Stimulated activated CD4-positive, alpha-beta T cell treated with anti-CD3 and anti-CD28 coated beads, Interleukin-12 subunit alpha, Interleukin-12 subunit beta, amount 100 ng/mL, for 4 hours (primary cell): ENCODE results near the gene TPM1.
"Not testable (repeated sequence)": the region's sequence is repeated elsewhere in the genome, so short reads cannot be mapped to it uniquely, and the experiment has no call there.

Experiments used
- DNase-seq: peaks from one replicate; pipeline ENCODE4 v3.0.0-alpha.2; 2020

TPM1 gene

GRCh38 chr15:63041974-63042876, at the start of gene TPM1:
Gene TPM1, plus strand, starts transcription at chr15:63042747. Its CDS starts 83 bp downstream, at chr15:63042830.
- DNase-seq, result peak; percentile 5

- no peak for DNase-seq
Measured at GRCh38 chr15:62993066-62993465, 49.5 kb upstream of the TPM1 start.

GRCh38 chr15:62993632-62994031, 48.9 kb upstream of the TPM1 start:
- not testable (repeated sequence) for DNase-seq

GRCh38 chr15:62994439-62994838, 48.1 kb upstream of the TPM1 start:
- DNase-seq, result no peak

- DNase-seq, result no peak
Measured at GRCh38 chr15:62994975-62995681, 47.4 kb upstream of the TPM1 start.

- DNase-seq, result no peak
Measured at GRCh38 chr15:62997441-62997840, 45.1 kb upstream of the TPM1 start.

GRCh38 chr15:62998262-62998890, 44.2 kb upstream of the TPM1 start:
- no peak for DNase-seq

GRCh38 chr15:62999178-62999577, 43.4 kb upstream of the TPM1 start:
- no peak for DNase-seq

GRCh38 chr15:62999923-63000561, 42.5 kb upstream of the TPM1 start:
- DNase-seq, result no peak

- no peak for DNase-seq
Measured at GRCh38 chr15:63000706-63001105, 41.8 kb upstream of the TPM1 start.

GRCh38 chr15:63004211-63004610, 38.3 kb upstream of the TPM1 start:
- no peak for DNase-seq

GRCh38 chr15:63006032-63006878, 36.3 kb upstream of the TPM1 start:
- no peak for DNase-seq

GRCh38 chr15:63008333-63009049, 34.1 kb upstream of the TPM1 start:
- DNase-seq, result no peak

- no peak for DNase-seq
Measured at GRCh38 chr15:63010386-63010785, 32.2 kb upstream of the TPM1 start.

GRCh38 chr15:63010920-63011693, 31.4 kb upstream of the TPM1 start:
- no peak for DNase-seq

GRCh38 chr15:63012444-63012843, 30.1 kb upstream of the TPM1 start:
- no peak for DNase-seq

GRCh38 chr15:63013052-63013808, 29.3 kb upstream of the TPM1 start:
- no peak for DNase-seq

- DNase-seq, result no peak
Measured at GRCh38 chr15:63014578-63014977, 28.0 kb upstream of the TPM1 start.

- no peak for DNase-seq
Measured at GRCh38 chr15:63015618-63016017, 26.9 kb upstream of the TPM1 start.

- no peak for DNase-seq
Measured at GRCh38 chr15:63016234-63016633, 26.3 kb upstream of the TPM1 start.
